Upper lobe of left lung (tissue), 4 donors: ENCODE measurements around the gene CFAP100.

Experiments
- CTCF ChIP-seq, 6 experiments: fragments of 450-650 bp in 4 of 6; fragments of 200-600 bp in 2 of 6; sonication (generic) in 2 of 6; IDR thresholded peaks; one replicate each; pipeline ENCODE4 v1.5.1; 2016 to 2019; ENCODE audit warnings: antibody characterized with exemption in 6 of 6
- POLR2A ChIP-seq, 4 donors: fragments of 450-650 bp; IDR thresholded peaks; one replicate each; pipeline ENCODE4 v1.5.1; 2016 to 2017; ENCODE audit warnings: antibody characterized with exemption in 4 of 4, mild to moderate bottlenecking in 2 of 4
- POLR2AphosphoS5 ChIP-seq, 2 donors: sonication (generic); formaldehyde crosslinking; IDR thresholded peaks; one replicate each; pipeline ENCODE4 v1.5.1; 2017; ENCODE audit warnings: antibody characterized with exemption in 2 of 2

- TF ChIP-seq CTCF (IDR thresholded peaks at IDR 0.05) (no peak), POLR2A (IDR thresholded peaks at IDR 0.05) (no peak), POLR2AphosphoS5 (IDR thresholded peaks at IDR 0.05) (no peak)
Measured at GRCh38 chr3:126402666-126403302, 8.1 kb downstream of the CFAP100 start.
